HEK293 (cell line): ENCODE measurements around the gene LTK.

ENCODE experiments used
- CTCF ChIA-PET: fragments of 350-600 bp; formaldehyde crosslinking; extraction: SDS; loops from one replicate; lab custom pipeline; 2021; ENCODE audit warnings: antibody characterized with exemption; lab: Yijun Ruan, JAX
- POLR2A ChIA-PET: fragments of 300-600 bp; formaldehyde crosslinking; extraction: SDS; loops from one replicate; lab custom pipeline; 2020; ENCODE audit warnings: antibody characterized with exemption, inconsistent platforms; lab: Yijun Ruan, JAX
- H3K27ac ChIP-seq: fragments of 200-500 bp; sonication (Bioruptor generic); 2 replicates; pipeline ENCODE4 v1.5.1; 2014; ENCODE audit warnings: low read depth, low read length, control low read depth, inconsistent platforms; ENCODE audit errors: extremely low read depth
- H3K36me3 ChIP-seq, 2 experiments: fragments of 200-500 bp in 1 of 2; sonication (Bioruptor generic) in 1 of 2; 1 replicate in 1 of 2; 2 replicates in 1 of 2; pipeline ENCODE4 v1.5.1; 2014 to 2017; ENCODE audit warnings: inconsistent platforms in 2 of 2, low read length in 2 of 2; ENCODE audit not compliant: control insufficient read depth in 2 of 2, insufficient read depth in 1 of 2
- H3K4me1 ChIP-seq: fragments of 200-500 bp; sonication (Bioruptor generic); 2 replicates; pipeline ENCODE4 v1.5.1; 2014; ENCODE audit warnings: mild to moderate bottlenecking, low read length, inconsistent platforms; ENCODE audit not compliant: control insufficient read depth, insufficient read depth
- H3K4me3 ChIP-seq: 2 replicates; pipeline ENCODE4 v1.5.1; 2011; ENCODE audit warnings: low read depth, mild to moderate bottlenecking, control low read depth, low read length, moderate library complexity
- H3K9me3 ChIP-seq: fragments of 200-500 bp; sonication (Bioruptor generic); 2 replicates; pipeline ENCODE4 v1.5.1; 2014; ENCODE audit warnings: low read depth, low read length, inconsistent platforms; ENCODE audit not compliant: control insufficient read depth, insufficient read depth
- BCL6B ChIP-seq: fragments of 450-650 bp; formaldehyde crosslinking; IDR thresholded peaks from 2 replicates; pipeline ENCODE4 v1.5.1; 2017; ENCODE audit warnings: missing biosample characterization, missing genetic modification characterization
- FEZF1 ChIP-seq: fragments of 450-650 bp; formaldehyde crosslinking; IDR thresholded peaks from 2 replicates; pipeline ENCODE4 v1.5.1; 2016; ENCODE audit warnings: missing biosample characterization, missing genetic modification characterization
- REPIN1 ChIP-seq: fragments of 450-650 bp; formaldehyde crosslinking; IDR thresholded peaks from 2 replicates; pipeline ENCODE4 v1.5.1; 2017; ENCODE audit warnings: missing biosample characterization, missing genetic modification characterization, low read depth
- SCRT2 ChIP-seq: fragments of 450-650 bp; formaldehyde crosslinking; IDR thresholded peaks from 2 replicates; pipeline ENCODE4 v1.5.1; 2016; ENCODE audit warnings: missing biosample characterization, missing genetic modification characterization
- SETDB1 ChIP-seq: IDR thresholded peaks from one replicate; pipeline ENCODE4 v1.6.1; 2017; ENCODE audit warnings: mild to moderate bottlenecking, low read length, moderate library complexity, mixed read lengths; ENCODE audit not compliant: insufficient read length
- SP7 ChIP-seq: fragments of 450-650 bp; formaldehyde crosslinking; IDR thresholded peaks from 2 replicates; pipeline ENCODE4 v1.5.1; 2016; ENCODE audit warnings: missing biosample characterization, missing genetic modification characterization
- ZBTB44 ChIP-seq: fragments of 450-650 bp; IDR thresholded peaks from 2 replicates; pipeline ENCODE4 v1.5.1; 2018; ENCODE audit warnings: missing biosample characterization, mild to moderate bottlenecking, missing genetic modification characterization
- ZIC2 ChIP-seq: fragments of 450-650 bp; formaldehyde crosslinking; IDR thresholded peaks from 2 replicates; pipeline ENCODE4 v1.5.1; 2016; ENCODE audit warnings: missing biosample characterization, missing genetic modification characterization
- ZNF138 ChIP-seq: fragments of 450-650 bp; formaldehyde crosslinking; IDR thresholded peaks from 2 replicates; pipeline ENCODE4 v1.5.1; 2016; ENCODE audit warnings: missing biosample characterization, missing genetic modification characterization, borderline replicate concordance
- ZNF146 ChIP-seq: fragments of 450-650 bp; formaldehyde crosslinking; IDR thresholded peaks from 2 replicates; pipeline ENCODE4 v1.5.1; 2016; ENCODE audit warnings: missing biosample characterization, missing genetic modification characterization
- ZNF175 ChIP-seq: fragments of 450-650 bp; formaldehyde crosslinking; IDR thresholded peaks from 2 replicates; pipeline ENCODE4 v1.5.1; 2016; ENCODE audit warnings: missing biosample characterization, missing genetic modification characterization
- ZNF18 ChIP-seq: fragments of 450-650 bp; formaldehyde crosslinking; IDR thresholded peaks from 2 replicates; pipeline ENCODE4 v1.5.1; 2016; ENCODE audit warnings: missing biosample characterization, missing genetic modification characterization
- ZNF280D ChIP-seq: fragments of 450-650 bp; formaldehyde crosslinking; IDR thresholded peaks from 2 replicates; pipeline ENCODE4 v1.5.1; 2016; ENCODE audit warnings: missing biosample characterization, missing genetic modification characterization
- ZNF394 ChIP-seq: fragments of 450-650 bp; formaldehyde crosslinking; IDR thresholded peaks from 2 replicates; pipeline ENCODE4 v1.5.1; 2016; ENCODE audit warnings: missing biosample characterization, missing genetic modification characterization, mild to moderate bottlenecking, moderate library complexity, borderline replicate concordance
- ZNF513 ChIP-seq: fragments of 450-650 bp; IDR thresholded peaks from 2 replicates; pipeline ENCODE4 v1.5.1; 2018; ENCODE audit warnings: missing biosample characterization, missing genetic modification characterization
- ZNF521 ChIP-seq: fragments of 450-650 bp; formaldehyde crosslinking; IDR thresholded peaks from 2 replicates; pipeline ENCODE4 v1.5.1; 2017; ENCODE audit warnings: missing biosample characterization, mild to moderate bottlenecking, missing genetic modification characterization
- ZNF529 ChIP-seq: fragments of 450-650 bp; formaldehyde crosslinking; IDR thresholded peaks from 2 replicates; pipeline ENCODE4 v1.5.1; 2017; ENCODE audit warnings: missing genetic modification characterization, missing biosample characterization; ENCODE audit not compliant: insufficient replicate concordance
- ZNF600 ChIP-seq: fragments of 450-650 bp; formaldehyde crosslinking; IDR thresholded peaks from 2 replicates; pipeline ENCODE4 v1.5.1; 2016; ENCODE audit warnings: missing biosample characterization, missing genetic modification characterization
- ZNF610 ChIP-seq: fragments of 450-650 bp; formaldehyde crosslinking; IDR thresholded peaks from 2 replicates; pipeline ENCODE4 v1.5.1; 2016; ENCODE audit warnings: missing biosample characterization, missing genetic modification characterization, borderline replicate concordance
- ZNF677 ChIP-seq: fragments of 450-650 bp; IDR thresholded peaks from 2 replicates; pipeline ENCODE4 v1.5.0; 2018; ENCODE audit warnings: missing biosample characterization, mild to moderate bottlenecking, missing genetic modification characterization, moderate library complexity
- ZNF768 ChIP-seq: fragments of 450-650 bp; formaldehyde crosslinking; IDR thresholded peaks from 2 replicates; pipeline ENCODE4 v1.5.1; 2018; ENCODE audit warnings: missing biosample characterization, mild to moderate bottlenecking, missing genetic modification characterization
- ZNF791 ChIP-seq: fragments of 450-650 bp; formaldehyde crosslinking; IDR thresholded peaks from 2 replicates; pipeline ENCODE4 v1.5.1; 2016; ENCODE audit warnings: missing biosample characterization, missing genetic modification characterization
- ZNF792 ChIP-seq: fragments of 450-650 bp; formaldehyde crosslinking; IDR thresholded peaks from 2 replicates; pipeline ENCODE4 v1.5.1; 2016; ENCODE audit warnings: missing biosample characterization, missing genetic modification characterization
- ZSCAN4 ChIP-seq: fragments of 450-650 bp; formaldehyde crosslinking; IDR thresholded peaks from 2 replicates; pipeline ENCODE4 v1.5.1; 2017; ENCODE audit warnings: missing biosample characterization, missing genetic modification characterization

Gene LTK

GRCh38 chr15:41520636-41521035 is 7.0 kb upstream of the LTK start:
- Histone ChIP-seq H3K4me3 (no peak overlapping the region), H3K9me3 (no peaks in the 10 kb centered on the region), H3K36me3 (peaks cover 0 to 41% of the 10 kb centered on the region in 2 experiments; a peak in 2 of 3 replicates), H3K27ac (no peak overlapping the region), H3K4me1 (no peaks in the 10 kb centered on the region)
- CTCF ChIA-PET, result interaction anchor here (0.6 kb wide), 1 partner anchor 12 kb away, joined by 4 read pairs; no protein-coding TSS in a partner anchor
- POLR2A ChIA-PET, result interaction anchor here (1.2 kb wide), 1 partner anchor 23 kb away, joined by 3 read pairs; the partner anchor contains the start of gene RPAP1
- no peak for TF ChIP-seq ZNF521 (tag by site-specific recombination)
- TF ChIP-seq ZBTB44, result no peak
- no peak for TF ChIP-seq BCL6B
- TF ChIP-seq SCRT2 (tag by site-specific recombination), result no peak
- no peak for TF ChIP-seq ZSCAN4
- no peak for TF ChIP-seq ZNF18
- peak; percentile 32; the same call in 1 of the 2 replicates for TF ChIP-seq ZIC2 (tag by site-specific recombination)
- no peak for TF ChIP-seq ZNF175

GRCh38 chr15:41517895-41518449 is 4.3 kb upstream of the LTK start:
- no peaks in the 10 kb centered on the region for H3K9me3 ChIP-seq
- peaks cover 0 to 32% of the 10 kb centered on the region in 2 experiments; a peak in 1 of 3 replicates for H3K36me3 ChIP-seq
- H3K27ac ChIP-seq, result no peak overlapping the region
- no peaks in the 10 kb centered on the region for H3K4me1 ChIP-seq
- no peak overlapping the region for H3K4me3 ChIP-seq
- CTCF ChIA-PET, result interaction anchor here (0.6 to 0.9 kb wide), 3 partner anchors 58 to 686 kb away, joined by 3 to 4 read pairs (median 3); no protein-coding TSS in a partner anchor
- POLR2A ChIA-PET, result interaction anchor here (0.6 kb wide), 1 partner anchor 23 kb away, joined by 3 read pairs; no protein-coding TSS in a partner anchor
- TF ChIP-seq ZNF677 (tag by site-specific recombination), result no peak
- no peak for TF ChIP-seq ZNF138 (tag by site-specific recombination)
- TF ChIP-seq ZNF394 (tag by site-specific recombination), result no peak
- TF ChIP-seq ZNF768, result no peak
- no peak for TF ChIP-seq ZNF610 (tag by site-specific recombination)
- no peak for TF ChIP-seq ZNF513 (tag by site-specific recombination)
- no peak for TF ChIP-seq ZNF280D
- no peak for TF ChIP-seq ZNF529 (tag by site-specific recombination)
- no peak for TF ChIP-seq REPIN1
- TF ChIP-seq ZNF146 (tag by site-specific recombination), result no peak
- TF ChIP-seq ZNF600 (tag by site-specific recombination), result no peak
- no peak for TF ChIP-seq FEZF1
- no peak for TF ChIP-seq ZNF791 (tag by site-specific recombination)
- TF ChIP-seq SETDB1, result no peak
- no peak for TF ChIP-seq ZNF792
- no peak for TF ChIP-seq SP7
